ENCODE measurements around the gene AKIRIN2. TPM values are rescaled to one million over a fixed set of nuclear protein-coding genes. Genes with fewer than 3 reads are reported as not detected.
A peak's percentile ranks its signal among the peaks of the same experiment; 100 is the strongest.

Gene AKIRIN2
- total and polyA plus RNA-seq, 9 of the 15 experiments (the other 6 are each of a cell fraction or from before 2014, with no cell fraction given) = 5.8 to 63.9 (median 28.1) TPM

DNA sequence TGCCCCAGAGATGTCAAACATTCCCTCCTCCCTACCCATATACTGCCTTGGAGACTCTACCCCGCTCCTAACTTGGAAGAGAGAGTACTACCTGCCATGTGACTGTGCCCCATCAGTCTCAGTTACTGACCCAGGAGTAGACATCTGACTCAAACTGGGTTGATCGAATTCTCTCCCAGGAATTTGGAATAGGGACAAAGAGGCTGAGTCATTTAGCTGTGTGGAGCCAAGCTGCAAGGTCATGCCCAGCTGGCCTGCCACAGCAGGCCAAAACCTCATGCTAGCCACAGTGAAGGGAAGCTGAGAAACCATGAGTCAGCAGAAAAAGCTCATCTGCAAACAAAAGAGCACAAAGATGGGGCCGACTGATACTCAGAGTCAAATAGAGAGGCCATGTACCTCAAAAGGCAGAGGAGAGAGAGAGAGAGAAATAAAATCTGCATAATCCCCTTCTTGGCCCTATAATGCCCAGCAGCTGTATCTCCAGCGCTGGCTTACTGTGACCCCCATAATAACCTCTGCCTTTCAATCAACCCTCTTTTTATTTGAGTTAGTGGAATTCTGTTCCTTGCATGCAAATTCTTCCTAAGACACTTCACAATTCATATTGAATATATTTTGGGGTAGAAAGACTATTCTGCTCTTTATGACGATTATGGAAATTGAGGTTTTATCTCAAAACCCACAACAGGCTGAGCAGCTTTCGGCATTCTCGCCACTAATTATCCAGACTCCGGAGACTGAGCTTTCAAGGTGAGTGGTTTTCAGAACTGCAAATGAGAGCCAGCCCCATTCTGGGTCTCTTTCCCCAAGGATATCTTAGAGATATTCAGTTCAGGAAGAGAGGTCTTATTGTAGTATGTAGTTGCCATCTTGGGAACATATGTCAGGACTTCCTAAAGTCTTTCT, 21.4 kb upstream of the AKIRIN2 start (continued):
- TF ChIP-seq, protein P1, sequence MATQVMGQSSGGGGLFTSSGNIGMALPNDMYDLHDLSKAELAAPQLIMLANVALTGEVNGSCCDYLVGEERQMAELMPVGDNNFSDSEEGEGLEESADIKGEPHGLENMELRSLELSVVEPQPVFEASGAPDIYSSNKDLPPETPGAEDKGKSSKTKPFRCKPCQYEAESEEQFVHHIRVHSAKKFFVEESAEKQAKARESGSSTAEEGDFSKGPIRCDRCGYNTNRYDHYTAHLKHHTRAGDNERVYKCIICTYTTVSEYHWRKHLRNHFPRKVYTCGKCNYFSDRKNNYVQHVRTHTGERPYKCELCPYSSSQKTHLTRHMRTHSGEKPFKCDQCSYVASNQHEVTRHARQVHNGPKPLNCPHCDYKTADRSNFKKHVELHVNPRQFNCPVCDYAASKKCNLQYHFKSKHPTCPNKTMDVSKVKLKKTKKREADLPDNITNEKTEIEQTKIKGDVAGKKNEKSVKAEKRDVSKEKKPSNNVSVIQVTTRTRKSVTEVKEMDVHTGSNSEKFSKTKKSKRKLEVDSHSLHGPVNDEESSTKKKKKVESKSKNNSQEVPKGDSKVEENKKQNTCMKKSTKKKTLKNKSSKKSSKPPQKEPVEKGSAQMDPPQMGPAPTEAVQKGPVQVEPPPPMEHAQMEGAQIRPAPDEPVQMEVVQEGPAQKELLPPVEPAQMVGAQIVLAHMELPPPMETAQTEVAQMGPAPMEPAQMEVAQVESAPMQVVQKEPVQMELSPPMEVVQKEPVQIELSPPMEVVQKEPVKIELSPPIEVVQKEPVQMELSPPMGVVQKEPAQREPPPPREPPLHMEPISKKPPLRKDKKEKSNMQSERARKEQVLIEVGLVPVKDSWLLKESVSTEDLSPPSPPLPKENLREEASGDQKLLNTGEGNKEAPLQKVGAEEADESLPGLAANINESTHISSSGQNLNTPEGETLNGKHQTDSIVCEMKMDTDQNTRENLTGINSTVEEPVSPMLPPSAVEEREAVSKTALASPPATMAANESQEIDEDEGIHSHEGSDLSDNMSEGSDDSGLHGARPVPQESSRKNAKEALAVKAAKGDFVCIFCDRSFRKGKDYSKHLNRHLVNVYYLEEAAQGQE (IDR thresholded peaks at IDR 0.05; ENCODE audit: borderline replicate concordance) = peak; percentile 37; the same call in 1 of the 2 replicates
- TF ChIP-seq, protein P1 (CRISPR knock-in tag; IDR thresholded peaks at IDR 0.05; ENCODE audit: low read depth) = no peak
- TF ChIP-seq CTBP1 (IDR thresholded peaks at IDR 0.05; ENCODE audit: borderline replicate concordance) (peak; percentile 88), CBX5 (IDR thresholded peaks at IDR 0.05; ENCODE audit: borderline replicate concordance, low read depth) (no peak), SAFB2 (IDR thresholded peaks at IDR 0.05; ENCODE audit: borderline replicate concordance, low read depth, low read length, severe bottlenecking) (no peak), OTX1 (CRISPR knock-in tag; IDR thresholded peaks at IDR 0.05) (peak; percentile 77; the same call in 1 of the 2 replicates), ZNF583 (CRISPR knock-in tag; IDR thresholded peaks at IDR 0.05) (peak; percentile 93), TAF1 (IDR thresholded peaks at IDR 0.05; ENCODE audit: control insufficient read depth, extremely low read depth, insufficient read depth, low read length, severe bottlenecking) (no peak), MCM3 (IDR thresholded peaks at IDR 0.05) (no peak), HDAC8 (tag; IDR thresholded peaks at IDR 0.05) (no peak)
- TF ChIP-seq, protein P2, sequence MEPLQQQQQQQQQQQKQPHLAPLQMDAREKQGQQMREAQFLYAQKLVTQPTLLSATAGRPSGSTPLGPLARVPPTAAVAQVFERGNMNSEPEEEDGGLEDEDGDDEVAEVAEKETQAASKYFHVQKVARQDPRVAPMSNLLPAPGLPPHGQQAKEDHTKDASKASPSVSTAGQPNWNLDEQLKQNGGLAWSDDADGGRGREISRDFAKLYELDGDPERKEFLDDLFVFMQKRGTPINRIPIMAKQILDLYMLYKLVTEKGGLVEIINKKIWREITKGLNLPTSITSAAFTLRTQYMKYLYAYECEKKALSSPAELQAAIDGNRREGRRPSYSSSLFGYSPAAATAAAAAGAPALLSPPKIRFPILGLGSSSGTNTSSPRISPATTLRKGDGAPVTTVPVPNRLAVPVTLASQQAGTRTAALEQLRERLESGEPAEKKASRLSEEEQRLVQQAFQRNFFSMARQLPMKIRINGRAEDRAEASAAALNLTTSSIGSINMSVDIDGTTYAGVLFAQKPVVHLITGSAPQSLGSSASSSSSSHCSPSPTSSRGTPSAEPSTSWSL (CRISPR knock-in tag; IDR thresholded peaks at IDR 0.05; ENCODE audit: borderline replicate concordance) = no peak
- TF ChIP-seq, protein P3, sequence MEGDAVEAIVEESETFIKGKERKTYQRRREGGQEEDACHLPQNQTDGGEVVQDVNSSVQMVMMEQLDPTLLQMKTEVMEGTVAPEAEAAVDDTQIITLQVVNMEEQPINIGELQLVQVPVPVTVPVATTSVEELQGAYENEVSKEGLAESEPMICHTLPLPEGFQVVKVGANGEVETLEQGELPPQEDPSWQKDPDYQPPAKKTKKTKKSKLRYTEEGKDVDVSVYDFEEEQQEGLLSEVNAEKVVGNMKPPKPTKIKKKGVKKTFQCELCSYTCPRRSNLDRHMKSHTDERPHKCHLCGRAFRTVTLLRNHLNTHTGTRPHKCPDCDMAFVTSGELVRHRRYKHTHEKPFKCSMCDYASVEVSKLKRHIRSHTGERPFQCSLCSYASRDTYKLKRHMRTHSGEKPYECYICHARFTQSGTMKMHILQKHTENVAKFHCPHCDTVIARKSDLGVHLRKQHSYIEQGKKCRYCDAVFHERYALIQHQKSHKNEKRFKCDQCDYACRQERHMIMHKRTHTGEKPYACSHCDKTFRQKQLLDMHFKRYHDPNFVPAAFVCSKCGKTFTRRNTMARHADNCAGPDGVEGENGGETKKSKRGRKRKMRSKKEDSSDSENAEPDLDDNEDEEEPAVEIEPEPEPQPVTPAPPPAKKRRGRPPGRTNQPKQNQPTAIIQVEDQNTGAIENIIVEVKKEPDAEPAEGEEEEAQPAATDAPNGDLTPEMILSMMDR (IDR thresholded peaks at IDR 0.05 in 2 of 3, conservative IDR thresholded peaks at IDR 0.05 in 1 of 3; ENCODE audit: insufficient read depth in 2 of 3, low read depth in 1 of 3, low read length in 3 of 3) = peak in 1 of 3 experiments; percentile 4; a peak in 1 of 6 replicates
- TF ChIP-seq, protein P4, sequence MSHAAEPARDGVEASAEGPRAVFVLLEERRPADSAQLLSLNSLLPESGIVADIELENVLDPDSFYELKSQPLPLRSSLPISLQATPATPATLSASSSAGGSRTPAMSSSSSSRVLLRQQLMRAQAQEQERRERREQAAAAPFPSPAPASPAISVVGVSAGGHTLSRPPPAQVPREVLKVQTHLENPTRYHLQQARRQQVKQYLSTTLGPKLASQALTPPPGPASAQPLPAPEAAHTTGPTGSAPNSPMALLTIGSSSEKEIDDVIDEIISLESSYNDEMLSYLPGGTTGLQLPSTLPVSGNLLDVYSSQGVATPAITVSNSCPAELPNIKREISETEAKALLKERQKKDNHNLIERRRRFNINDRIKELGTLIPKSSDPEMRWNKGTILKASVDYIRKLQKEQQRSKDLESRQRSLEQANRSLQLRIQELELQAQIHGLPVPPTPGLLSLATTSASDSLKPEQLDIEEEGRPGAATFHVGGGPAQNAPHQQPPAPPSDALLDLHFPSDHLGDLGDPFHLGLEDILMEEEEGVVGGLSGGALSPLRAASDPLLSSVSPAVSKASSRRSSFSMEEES (CRISPR knock-in tag; IDR thresholded peaks at IDR 0.05) = no peak
